Hematopoietic multipotent progenitor cell treated with erythropoietin and hydrocortisone succinate and interleukin-3 and kit ligand, for 17 days (in vitro differentiated cells): ENCODE data around the gene MRFAP1L1.

ENCODE experiments used
- DNase-seq: peaks from one replicate; pipeline ENCODE4 v3.0.0-alpha.2; 2015; ENCODE audit warnings: low spot score

Gene MRFAP1L1

GRCh38 chr4:6716018-6716911 is 6.6 kb upstream of the MRFAP1L1 start, which contains the start of gene BLOC1S4:
TSS of gene BLOC1S4 (plus strand) at chr4:6716174. CDS start at chr4:6716210, 36 bp downstream.
- peak; percentile 96 for DNase-seq

GRCh38 chr4:6715704-6716017 is 6.0 kb upstream of the MRFAP1L1 start:
- no peak for DNase-seq

- DNase-seq, result no peak
Measured at GRCh38 chr4:6714954-6715353, 5.3 kb upstream of the MRFAP1L1 start.

GRCh38 chr4:6710996-6711395 is 1.3 kb upstream of the MRFAP1L1 start:
- no peak for DNase-seq

GRCh38 chr4:6710282-6710681 is 617 bp upstream of the MRFAP1L1 start:
- DNase-seq, result no peak

- no peak for DNase-seq
Measured at GRCh38 chr4:6706173-6706572, 3.5 kb downstream of the MRFAP1L1 start.

- DNase-seq, result peak; percentile 32
Measured at GRCh38 chr4:6705646-6706045, 4.0 kb downstream of the MRFAP1L1 start.

- DNase-seq, result peak; percentile 83
Measured at GRCh38 chr4:6703786-6704185, 5.9 kb downstream of the MRFAP1L1 start.

GRCh38 chr4:6702761-6703160 is 6.9 kb downstream of the MRFAP1L1 start:
- DNase-seq, result peak; percentile 21

GRCh38 chr4:6701371-6701770 is 8.3 kb downstream of the MRFAP1L1 start:
- DNase-seq, result peak; percentile 68

- no peak for DNase-seq
Measured at GRCh38 chr4:6699903-6700302, 9.8 kb downstream of the MRFAP1L1 start.

GRCh38 chr4:6699388-6699787 is 10.3 kb downstream of the MRFAP1L1 start:
- no peak for DNase-seq

GRCh38 chr4:6697131-6697530 is 12.5 kb downstream of the MRFAP1L1 start:
- no peak for DNase-seq

GRCh38 chr4:6696611-6697010 is 13.1 kb downstream of the MRFAP1L1 start:
- no peak for DNase-seq

- peak; percentile 77 for DNase-seq
Measured at GRCh38 chr4:6695660-6696610, 13.7 kb downstream of the MRFAP1L1 start.

- DNase-seq, result no peak
Measured at GRCh38 chr4:6694177-6694901, 15.3 kb downstream of the MRFAP1L1 start.

GRCh38 chr4:6693231-6694176 is 16.2 kb downstream of the MRFAP1L1 start, which contains the start of gene S100P:
TSS of gene S100P (plus strand) at chr4:6693878. CDS start at chr4:6693933, 55 bp downstream.
- no peak for DNase-seq

GRCh38 chr4:6692806-6693205 is 16.9 kb downstream of the MRFAP1L1 start:
- DNase-seq, result no peak

- DNase-seq, result no peak
Measured at GRCh38 chr4:6692379-6692778, 17.3 kb downstream of the MRFAP1L1 start.

GRCh38 chr4:6689506-6689960 is 20.1 kb downstream of the MRFAP1L1 start:
- DNase-seq, result no peak
